HG02759 (cell line): ENCODE data around the gene MUSTN1.

Experiments used
- ATAC-seq: cut with Tn5 transposase; IDR thresholded peaks from one replicate; pipeline ENCODE4 v1.9.1; 2021; ENCODE audit warnings: mild to moderate bottlenecking, moderate library complexity; ENCODE audit not compliant: unreplicated experiment

The MUSTN1 gene

GRCh38 chr3:52787672-52788625, 46.9 kb downstream of the MUSTN1 start:
- ATAC-seq, result no peak

GRCh38 chr3:52787246-52787645, 47.6 kb downstream of the MUSTN1 start:
- no peak for ATAC-seq

DNA sequence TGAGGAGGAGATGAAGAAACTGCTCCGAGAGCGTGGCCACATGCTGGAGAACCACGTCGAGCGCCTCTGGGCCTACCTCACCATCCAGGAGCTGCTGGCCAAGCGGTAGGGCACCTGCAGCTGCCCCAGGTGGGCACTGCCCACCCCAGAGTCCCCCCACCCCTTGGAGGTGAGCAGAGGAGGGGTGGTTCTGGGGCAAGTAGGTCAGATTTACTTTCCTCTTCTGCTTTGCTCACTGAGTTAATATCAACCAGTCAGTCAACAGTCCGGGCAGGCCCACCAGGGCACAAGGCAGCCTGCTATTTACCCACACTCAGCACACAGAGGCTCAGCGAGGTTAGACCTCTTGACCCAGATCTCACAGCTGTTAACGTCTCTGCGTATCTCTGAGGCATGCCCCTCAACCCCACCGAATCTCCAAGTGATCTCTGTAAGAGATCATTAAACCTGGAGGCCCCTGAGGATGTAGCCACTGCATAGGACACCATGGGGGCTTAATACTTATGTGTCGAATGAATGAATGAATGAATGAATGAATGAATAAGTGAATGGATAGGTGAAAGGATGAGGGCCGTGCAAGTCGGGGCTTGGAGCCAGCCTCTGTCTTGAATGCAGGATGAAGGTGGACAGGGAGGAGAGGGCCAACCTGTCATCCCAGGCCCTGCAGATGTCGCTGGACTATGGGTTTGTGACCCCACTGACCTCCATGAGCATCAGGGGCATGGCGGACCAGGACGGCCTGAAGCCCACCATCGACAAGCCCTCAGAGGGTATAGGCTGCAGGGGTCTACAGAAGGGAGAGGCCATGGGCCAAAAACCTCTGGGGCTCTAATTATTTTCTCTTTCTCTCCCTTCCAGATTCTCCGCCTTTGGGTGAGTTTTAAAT, 48.2 kb downstream of the MUSTN1 start:
- no peak for ATAC-seq

DNA sequence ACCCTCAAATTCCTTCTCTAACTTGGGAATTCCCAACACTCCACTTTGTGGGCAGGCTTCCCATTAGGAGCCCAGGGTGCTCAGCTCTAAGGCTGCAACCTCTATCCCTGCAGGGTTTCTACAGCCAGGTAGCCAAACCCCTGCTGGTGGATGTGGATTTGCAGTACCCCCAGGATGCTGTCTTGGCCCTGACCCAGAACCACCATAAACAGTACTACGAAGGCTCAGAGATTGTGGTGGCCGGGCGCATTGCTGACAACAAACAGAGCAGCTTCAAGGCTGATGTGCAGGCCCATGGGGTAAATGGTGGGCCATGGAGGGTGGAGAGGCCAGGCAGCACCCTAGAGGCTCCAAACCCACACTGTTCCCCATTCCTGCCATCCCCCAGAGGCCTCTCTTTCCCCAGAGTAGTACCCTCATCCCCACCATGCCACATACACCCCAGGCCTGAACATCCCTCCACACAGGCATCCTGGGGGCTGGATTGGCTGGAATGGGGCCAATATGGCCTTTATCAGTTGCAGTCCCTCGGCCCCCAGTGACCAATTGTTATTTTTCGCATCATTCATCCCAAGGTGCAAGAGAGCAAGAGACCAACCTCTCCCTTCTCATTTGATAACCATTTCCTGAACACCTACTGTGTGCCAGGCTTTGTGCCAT, 49.8 kb downstream of the MUSTN1 start:
- ATAC-seq, result no peak

DNA sequence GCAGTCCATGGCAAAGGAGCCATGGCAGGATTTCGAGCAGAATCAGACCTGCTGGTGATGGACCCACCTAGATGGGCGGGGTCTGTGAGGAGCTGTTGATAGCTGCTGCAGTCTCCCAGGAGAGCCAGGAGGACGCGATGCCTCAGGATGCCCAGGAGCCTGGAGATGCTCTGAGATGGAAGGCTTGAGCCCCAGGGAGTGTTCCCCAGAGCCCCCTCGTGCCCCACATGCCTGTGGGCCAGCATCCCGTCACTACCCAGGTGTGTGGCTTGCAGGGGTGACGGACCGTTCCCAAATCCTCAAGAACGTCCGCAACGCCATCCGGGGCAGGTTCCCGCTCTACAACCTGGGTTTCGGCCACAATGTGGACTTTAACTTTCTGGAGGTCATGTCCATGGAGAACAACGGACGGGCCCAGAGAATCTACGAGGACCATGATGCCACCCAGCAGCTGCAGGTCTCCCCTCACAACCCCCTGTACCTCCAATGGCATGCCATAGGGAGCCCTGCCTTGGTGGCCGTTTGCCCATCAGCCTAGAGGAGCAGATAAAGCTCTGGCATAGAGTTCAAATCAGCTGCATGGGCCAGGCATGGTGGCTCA, 50.7 kb downstream of the MUSTN1 start:
- ATAC-seq, result no peak

- no peak for ATAC-seq
These were observed 51.6 kb downstream of the MUSTN1 start for GRCh38 chr3:52783211-52783555.
